HG02970 (cell line): ENCODE results near the gene ZNF175.
"Not testable (repeated sequence)": the region's sequence is repeated elsewhere in the genome, so short reads cannot be mapped to it uniquely, and the experiment has no call there.

Experiments used
- ATAC-seq: cut with Tn5 transposase; IDR thresholded peaks from one replicate; pipeline ENCODE4 v1.9.1; 2021; ENCODE audit warnings: mild to moderate bottlenecking, moderate library complexity, moderate number of reproducible peaks; ENCODE audit not compliant: unreplicated experiment, low FRiP score

ZNF175 gene

DNA sequence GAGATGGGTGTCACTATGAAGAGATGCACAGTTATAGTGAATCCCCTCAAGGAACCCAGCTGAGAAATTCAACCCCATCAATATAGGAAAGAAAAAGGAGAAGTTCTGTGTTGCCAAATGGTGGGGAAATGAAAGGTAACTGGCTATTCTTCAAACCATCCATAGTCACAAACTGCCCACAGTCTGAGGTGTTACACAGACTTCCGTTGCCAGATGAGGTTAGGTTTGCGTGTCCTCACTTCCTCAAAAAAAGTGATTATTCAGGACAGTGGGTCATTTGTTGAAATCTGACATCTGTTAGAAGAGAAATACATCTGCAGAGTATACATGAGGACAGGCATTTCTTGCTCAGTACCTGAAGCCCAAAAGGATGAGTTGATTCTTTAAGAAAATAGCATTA, 50.1 kb downstream of the ZNF175 start:
- no peak for ATAC-seq

DNA sequence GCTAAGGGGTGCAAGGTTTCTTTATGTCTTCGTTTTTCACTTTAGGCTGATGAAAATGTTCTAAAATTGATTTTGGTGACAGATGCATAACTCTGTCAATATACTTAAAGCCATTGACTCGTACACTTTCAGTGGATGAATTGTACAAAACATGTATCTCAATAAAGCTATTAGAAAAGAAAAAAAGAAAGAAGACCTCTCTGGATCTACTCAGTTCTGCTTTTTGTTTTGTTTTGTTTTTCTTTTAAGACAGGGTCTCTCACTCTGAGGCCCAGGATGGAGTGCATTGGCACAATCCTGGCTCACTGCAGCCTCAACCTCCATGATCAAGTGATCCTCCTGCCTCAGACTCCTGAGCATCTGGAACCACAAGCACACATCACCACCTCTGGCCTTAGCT, 55.6 kb downstream of the ZNF175 start:
- ATAC-seq, result no peak

DNA sequence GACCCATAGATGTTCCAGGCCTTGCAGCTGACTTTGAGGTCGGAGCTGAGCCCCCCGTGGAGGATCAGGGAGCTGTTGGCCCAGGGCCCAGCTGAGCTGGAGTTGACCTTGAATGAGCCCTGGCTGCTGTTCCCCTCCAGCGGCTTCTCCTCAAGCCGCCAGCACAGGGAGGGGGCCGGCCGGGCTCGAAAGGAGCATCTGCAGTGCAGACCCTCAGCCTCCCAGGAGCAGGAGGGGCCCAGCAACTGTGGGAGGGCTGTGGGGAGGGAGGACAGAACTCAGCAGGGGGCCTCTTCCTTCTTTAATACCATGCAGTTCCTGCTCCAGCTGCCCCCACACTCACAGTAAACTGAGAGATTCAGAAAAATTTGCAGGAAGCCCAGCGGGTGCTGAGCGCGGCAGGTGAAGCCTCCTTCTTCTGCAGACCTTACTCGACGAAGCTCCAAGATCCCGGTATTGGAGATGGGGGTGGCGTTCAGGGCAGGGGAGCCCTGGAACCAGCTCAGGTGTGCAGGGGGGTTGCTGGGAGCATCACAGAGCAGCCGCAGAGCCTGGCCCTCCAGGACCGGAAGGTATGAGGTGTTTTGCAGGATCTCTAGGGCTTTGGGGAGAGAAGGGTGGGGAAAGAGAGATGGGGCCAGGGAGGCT, 56.5 kb downstream of the ZNF175 start:
- ATAC-seq, result no peak

- ATAC-seq, result no peak
Observed at GRCh38 chr19:51628153-51628939, 57.3 kb downstream of the ZNF175 start.

DNA sequence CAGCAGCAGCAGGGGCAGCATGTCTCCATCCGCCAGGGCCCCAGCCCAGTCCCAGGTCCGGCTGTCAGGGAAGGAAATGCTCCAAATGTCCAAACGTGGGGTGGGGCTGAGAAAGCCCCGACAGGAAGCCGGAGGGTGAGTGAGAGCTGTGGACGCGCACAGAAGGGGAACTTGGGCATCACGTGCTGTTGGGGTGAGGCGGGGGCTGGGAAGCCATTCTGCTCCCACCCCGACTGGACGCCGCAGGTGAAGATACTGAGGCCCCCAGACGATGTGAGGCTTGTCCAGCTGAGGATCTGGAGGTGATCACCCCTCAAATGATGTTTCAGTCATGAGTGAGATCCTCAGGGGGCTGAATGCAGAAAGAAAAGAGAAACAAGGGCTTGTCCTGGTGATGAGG, 59.2 kb downstream of the ZNF175 start, which contains the start of gene SIGLEC5:
TSS of gene SIGLEC5 (minus strand) at position 87 of the 400 bp plus-strand sequence. CDS start at position 21, 66 bp downstream.
- ATAC-seq, result not testable (repeated sequence)

DNA sequence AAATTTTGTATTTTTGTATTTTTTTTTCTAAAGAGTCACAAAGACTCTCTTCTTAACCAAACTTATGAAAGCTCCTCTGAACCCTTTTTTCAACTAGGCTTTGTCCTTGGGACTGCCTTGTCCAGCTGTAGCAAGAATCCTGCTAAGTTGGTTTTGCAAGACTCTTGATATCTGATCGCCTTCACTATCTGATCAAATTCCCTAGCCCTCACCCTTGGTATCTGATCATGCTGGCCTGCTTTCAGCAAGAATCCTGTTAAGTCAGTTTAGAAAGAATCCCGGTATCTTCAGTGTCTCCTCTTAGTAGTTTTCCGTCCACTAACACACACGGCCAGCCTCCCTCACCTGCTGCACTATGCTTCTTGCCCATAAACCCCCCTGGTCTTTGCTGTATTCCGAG, 61.0 kb downstream of the ZNF175 start:
- ATAC-seq, result no peak

- ATAC-seq, result no peak
Observed at GRCh38 chr19:51637362-51637978, 66.4 kb downstream of the ZNF175 start.

GRCh38 chr19:51639916-51640315, 68.8 kb downstream of the ZNF175 start:
- ATAC-seq, result no peak

DNA sequence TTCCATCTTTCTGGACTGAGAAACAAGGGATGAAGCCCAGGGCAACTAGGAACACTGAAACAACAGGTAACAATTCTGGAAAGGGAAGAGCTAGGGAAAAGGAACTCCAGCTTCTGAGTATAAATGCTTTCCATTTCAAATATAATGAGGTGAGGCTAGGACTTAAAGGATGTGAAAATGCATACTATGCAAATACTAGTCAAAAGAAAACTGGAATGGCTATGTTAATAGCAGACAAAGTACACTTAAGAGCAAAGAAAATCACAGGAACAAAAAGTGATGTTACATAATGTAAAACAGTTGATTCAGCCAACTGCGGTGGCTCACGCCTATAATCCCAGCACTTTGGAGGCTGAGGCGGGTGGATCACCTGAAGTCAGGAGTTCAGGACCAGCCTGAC, 69.3 kb downstream of the ZNF175 start:
- ATAC-seq, result no peak

DNA sequence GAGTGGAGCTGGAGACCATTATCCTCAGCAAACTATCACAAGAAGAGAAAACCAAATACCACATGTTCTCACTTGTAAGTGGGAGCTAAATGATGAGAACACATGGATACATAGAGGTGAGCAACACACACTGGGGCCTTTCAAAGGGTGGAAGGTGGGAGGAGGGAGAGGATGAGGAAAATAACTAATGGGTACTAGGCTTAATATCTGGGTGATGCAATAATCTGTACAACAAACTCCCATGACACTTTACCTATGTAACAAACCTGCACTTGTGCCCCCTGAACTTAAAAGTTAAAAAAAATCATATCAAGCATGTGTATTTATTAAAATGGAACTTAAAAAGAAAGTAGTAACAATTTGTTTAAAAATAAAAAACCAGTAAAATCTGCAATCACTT, 70.6 kb downstream of the ZNF175 start:
- ATAC-seq, result no peak
